SK-N-SH treated with all-trans-retinoic acid at 6 μM for 48 hours (cell line): ENCODE measurements around the gene EWSR1.
A peak's percentile ranks its signal among the peaks of the same experiment; 100 is the strongest.
"Not testable (repeated sequence)": the region's sequence is repeated elsewhere in the genome, so short reads cannot be mapped to it uniquely, and the experiment has no call there.

Source experiments
- ATAC-seq: fragments of 200-7000 bp; cut with Tn5 transposase; 3 replicates; pipeline ENCODE4 v1.9.1; 2020; ENCODE audit warnings: mild to moderate bottlenecking, moderate library complexity
- BACH2 ChIP-seq: fragments of 250-450 bp; sonication (Bioruptor Pico); IDR thresholded peaks from 2 replicates; pipeline ENCODE4 v1.9.0; 2021; ENCODE audit warnings: mild to moderate bottlenecking, borderline replicate concordance
- CREB5 ChIP-seq: fragments of 250-450 bp; sonication (Bioruptor Pico); IDR thresholded peaks from 2 replicates; pipeline ENCODE4 v1.5.1; 2020; ENCODE audit warnings: low read depth, mild to moderate bottlenecking, moderate library complexity
- CSDC2 ChIP-seq: fragments of 250-450 bp; sonication (Bioruptor Pico); IDR thresholded peaks from 2 replicates; pipeline ENCODE4 v1.5.0; 2020; ENCODE audit warnings: mild to moderate bottlenecking, moderate library complexity
- ESRRG ChIP-seq: fragments of 250-450 bp; sonication (Bioruptor Pico); IDR thresholded peaks from 2 replicates; pipeline ENCODE4 v1.6.1; 2021; ENCODE audit warnings: mild to moderate bottlenecking
- GLIS3 ChIP-seq: fragments of 250-450 bp; sonication (Bioruptor Pico); IDR thresholded peaks from 2 replicates; pipeline ENCODE4 v1.5.0; 2020; ENCODE audit warnings: mild to moderate bottlenecking, moderate library complexity
- OSR1 ChIP-seq: fragments of 250-450 bp; sonication (Bioruptor Pico); IDR thresholded peaks from 2 replicates; pipeline ENCODE4 v1.8.0; 2022; ENCODE audit warnings: moderate library complexity, mild to moderate bottlenecking, inconsistent platforms
- PATZ1 ChIP-seq: fragments of 250-450 bp; sonication (Bioruptor Pico); IDR thresholded peaks from 2 replicates; pipeline ENCODE4 v1.8.0; 2020; ENCODE audit warnings: mild to moderate bottlenecking, moderate library complexity, borderline replicate concordance
- POU6F1 ChIP-seq: fragments of 250-450 bp; sonication (Bioruptor Pico); IDR thresholded peaks from 2 replicates; pipeline ENCODE4 v1.8.0; 2021; ENCODE audit warnings: low read depth, mild to moderate bottlenecking, moderate library complexity, borderline replicate concordance
- PPARA ChIP-seq: fragments of 250-450 bp; sonication (Bioruptor Pico); IDR thresholded peaks from 2 replicates; pipeline ENCODE4 v1.5.0; 2020; ENCODE audit warnings: mild to moderate bottlenecking, borderline replicate concordance
- RARB ChIP-seq: fragments of 250-450 bp; sonication (Bioruptor Pico); IDR thresholded peaks from 2 replicates; pipeline ENCODE4 v1.8.0; 2021; ENCODE audit warnings: mild to moderate bottlenecking, moderate library complexity
- SNAI2 ChIP-seq: fragments of 250-450 bp; sonication (Bioruptor Pico); IDR thresholded peaks from 2 replicates; pipeline ENCODE4 v1.5.0; 2020; ENCODE audit warnings: mild to moderate bottlenecking, moderate library complexity
- TCF4 ChIP-seq: fragments of 250-450 bp; sonication (Bioruptor Pico); IDR thresholded peaks from 2 replicates; pipeline ENCODE4 v1.8.0; 2021; ENCODE audit warnings: mild to moderate bottlenecking, moderate library complexity, borderline replicate concordance
- TOX ChIP-seq: fragments of 250-450 bp; sonication (Bioruptor Pico); IDR thresholded peaks from 2 replicates; pipeline ENCODE4 v1.8.0; 2021; ENCODE audit warnings: mild to moderate bottlenecking, moderate library complexity, borderline replicate concordance
- ZC3H10 ChIP-seq: fragments of 250-450 bp; sonication (Bioruptor Pico); IDR thresholded peaks from 2 replicates; pipeline ENCODE4 v1.5.1; 2021; ENCODE audit warnings: mild to moderate bottlenecking, moderate library complexity
- ZFP3 ChIP-seq: fragments of 250-450 bp; sonication (Bioruptor Pico); IDR thresholded peaks from 2 replicates; pipeline ENCODE4 v1.5.0; 2020; ENCODE audit warnings: mild to moderate bottlenecking, moderate library complexity
- ZFP30 ChIP-seq: fragments of 450-650 bp; formaldehyde crosslinking; IDR thresholded peaks from 2 replicates; pipeline ENCODE4 v1.5.0; 2022; ENCODE audit warnings: mild to moderate bottlenecking, moderate library complexity
- ZNF565 ChIP-seq: fragments of 450-650 bp; formaldehyde crosslinking; conservative IDR thresholded peaks from 2 replicates; pipeline ENCODE4 v1.5.0; 2020; ENCODE audit warnings: low read depth, mild to moderate bottlenecking, moderate library complexity
- ZNF70 ChIP-seq: fragments of 450-650 bp; formaldehyde crosslinking; IDR thresholded peaks from 2 replicates; pipeline ENCODE4 v1.5.0; 2020; ENCODE audit warnings: mild to moderate bottlenecking, moderate library complexity
- ZNF8 ChIP-seq: fragments of 450-650 bp; formaldehyde crosslinking; IDR thresholded peaks from 2 replicates; pipeline ENCODE4 v1.5.0; 2020; ENCODE audit warnings: mild to moderate bottlenecking, moderate library complexity
- TF ChIP-seq, protein P1 (sequence below): fragments of 250-450 bp; sonication (Bioruptor Pico); IDR thresholded peaks from 2 replicates; pipeline ENCODE4 v1.5.1; 2021; ENCODE audit warnings: mild to moderate bottlenecking, moderate library complexity

The EWSR1 gene

GRCh38 chr22:29243874-29244446, 24.1 kb upstream of the EWSR1 start:
- ATAC-seq, result no peak
- TF ChIP-seq BACH2 (no peak), SNAI2 (CRISPR knock-in tag) (no peak), TOX (CRISPR knock-in tag) (no peak), GLIS3 (CRISPR knock-in tag) (no peak), ZNF8 (CRISPR knock-in tag) (no peak), POU6F1 (no peak), CSDC2 (no peak), RARB (no peak), ZNF565 (CRISPR knock-in tag) (no peak), ZC3H10 (CRISPR knock-in tag) (no peak), ZFP30 (CRISPR knock-in tag) (no peak), CREB5 (CRISPR knock-in tag) (no peak)

DNA sequence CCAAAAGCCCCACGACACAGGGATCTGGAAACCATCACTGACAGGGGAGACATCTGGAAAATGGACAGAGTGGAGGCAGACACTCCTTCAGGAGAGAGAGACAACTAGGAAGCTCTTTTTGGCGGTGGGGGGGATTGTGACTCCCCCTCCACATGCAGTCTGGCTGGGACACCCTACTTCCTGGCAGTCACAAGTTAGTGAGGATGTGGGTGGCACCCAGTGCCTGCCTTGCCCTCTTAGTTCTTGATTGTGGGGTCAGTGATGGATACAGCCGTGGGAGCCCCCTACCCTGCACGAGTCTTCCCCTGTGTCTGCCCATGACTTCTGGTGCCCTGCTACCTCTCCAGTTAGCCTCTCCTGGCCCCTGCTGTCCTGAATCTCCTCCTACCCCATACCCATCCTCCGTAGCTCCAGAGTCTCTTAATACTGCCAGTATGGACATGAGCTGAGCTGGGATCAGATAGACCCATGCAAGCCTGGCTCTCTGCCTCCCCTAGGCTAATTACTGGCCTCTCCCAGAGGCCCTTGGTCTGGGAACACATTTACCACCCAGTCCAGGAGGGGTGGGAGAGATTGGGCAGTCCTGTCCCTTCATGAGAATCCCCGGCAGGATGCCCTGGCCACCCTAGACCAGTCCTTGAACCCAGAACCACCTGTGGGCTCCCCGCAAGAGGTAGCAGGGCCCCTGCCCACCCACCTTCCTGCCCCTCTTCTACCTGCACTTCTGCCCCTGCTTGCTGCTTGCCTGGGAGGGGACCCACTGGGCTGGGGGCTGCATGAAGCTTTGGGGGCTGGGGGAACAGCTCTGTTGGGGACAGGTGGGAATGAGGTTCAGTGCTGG, 23.1 kb upstream of the EWSR1 start:
- ATAC-seq, result peak; percentile 15; the same call in 2 of the 3 replicates
- no peak for TF ChIP-seq ZNF8 (CRISPR knock-in tag)
- no peak for TF ChIP-seq BACH2
- no peak for TF ChIP-seq TCF4 (CRISPR knock-in tag)
- TF ChIP-seq GLIS3 (CRISPR knock-in tag), result no peak
- no peak for TF ChIP-seq ZFP30 (CRISPR knock-in tag)
- no peak for TF ChIP-seq POU6F1
- TF ChIP-seq OSR1 (CRISPR knock-in tag), result no peak
- TF ChIP-seq ESRRG, result no peak

DNA sequence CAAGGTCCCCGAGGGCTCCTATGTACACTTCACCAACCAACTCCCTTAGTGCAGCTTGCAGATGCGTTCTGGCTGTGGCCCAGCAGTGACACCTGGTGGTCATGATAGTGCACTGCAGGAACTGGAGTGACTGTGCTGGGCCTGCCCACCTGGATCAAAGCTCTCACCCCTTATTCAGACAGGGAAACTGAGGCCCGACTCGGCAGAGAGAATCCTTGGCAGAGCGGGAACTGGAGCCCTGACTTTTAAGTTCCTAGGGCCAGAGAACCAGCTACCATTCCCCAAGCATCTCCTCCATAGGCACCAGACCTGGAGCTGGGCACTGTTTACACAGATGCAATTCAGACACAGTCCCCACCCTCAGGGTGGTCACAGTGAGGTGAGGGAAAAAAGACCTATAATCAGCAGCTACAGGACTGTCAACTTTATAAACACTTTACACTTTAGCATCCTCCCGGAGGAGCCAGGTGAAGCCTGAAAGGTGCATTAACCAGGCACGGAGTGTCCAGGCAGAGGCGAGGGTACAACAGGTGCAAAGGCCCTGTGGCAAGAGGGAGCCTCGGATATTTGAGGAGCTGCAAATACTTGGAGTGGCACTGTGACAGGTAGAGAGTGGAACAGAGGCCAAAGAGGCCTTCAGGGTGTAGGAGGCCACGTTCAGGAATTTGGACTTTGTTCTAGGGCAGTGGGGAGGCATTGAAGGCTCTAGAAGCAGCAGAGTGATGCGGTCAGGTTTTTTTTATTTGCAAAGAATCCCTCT, 22.3 kb upstream of the EWSR1 start:
- TF ChIP-seq ZFP3 (CRISPR knock-in tag), result peak; percentile 98
- no peak for TF ChIP-seq CREB5 (CRISPR knock-in tag)
- ATAC-seq, result peak; percentile 99

DNA sequence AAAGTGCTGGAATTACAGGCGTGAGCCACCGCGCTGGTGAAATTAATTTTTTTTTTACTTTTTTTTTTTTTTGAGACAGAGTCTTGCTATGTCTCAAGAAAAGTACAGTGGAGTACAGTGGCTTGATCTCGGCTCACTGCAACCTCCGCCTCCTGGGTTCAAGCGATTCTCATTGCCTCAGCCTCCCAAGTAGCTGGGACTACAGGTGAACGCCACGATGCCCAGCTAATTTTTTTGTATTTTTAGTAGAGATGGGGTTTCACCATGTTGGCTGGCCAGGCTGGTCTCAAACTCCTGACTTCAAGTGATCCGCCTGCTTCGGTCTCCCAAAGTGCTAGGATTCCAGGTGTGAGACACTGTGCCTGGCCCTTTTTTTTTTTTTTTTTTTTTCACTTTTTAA, 20.2 kb upstream of the EWSR1 start:
- not testable (repeated sequence) for ATAC-seq

DNA sequence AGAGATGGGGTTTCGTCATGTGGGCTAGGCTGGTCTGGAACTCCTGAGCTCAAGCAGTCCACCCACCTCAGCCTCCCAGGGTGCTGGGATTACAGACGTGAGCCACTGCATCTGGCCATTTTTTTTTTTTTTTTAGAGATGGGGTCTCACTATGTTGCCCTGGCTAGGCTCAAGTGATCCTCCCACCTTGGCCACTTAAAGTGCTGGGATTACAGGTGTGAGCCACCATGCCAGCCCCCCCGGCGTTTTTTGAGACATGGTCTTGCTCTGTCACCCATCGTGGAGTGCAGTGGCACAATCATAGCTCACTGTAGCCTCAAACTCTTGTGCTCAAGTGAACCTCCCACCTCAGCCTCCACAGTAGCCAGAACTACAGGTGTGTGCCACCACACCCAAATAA, 16.8 kb upstream of the EWSR1 start:
- ATAC-seq, result no peak
- TF ChIP-seq CSDC2, result no peak
- TF ChIP-seq ZNF70 (CRISPR knock-in tag), result no peak
- TF ChIP-seq ZFP30 (CRISPR knock-in tag), result no peak
- no peak for TF ChIP-seq POU6F1
- TF ChIP-seq PATZ1 (CRISPR knock-in tag), result no peak
- no peak for TF ChIP-seq TCF4 (CRISPR knock-in tag)
- TF ChIP-seq PPARA, result no peak
- no peak for TF ChIP-seq GLIS3 (CRISPR knock-in tag)
- TF ChIP-seq, protein P1, sequence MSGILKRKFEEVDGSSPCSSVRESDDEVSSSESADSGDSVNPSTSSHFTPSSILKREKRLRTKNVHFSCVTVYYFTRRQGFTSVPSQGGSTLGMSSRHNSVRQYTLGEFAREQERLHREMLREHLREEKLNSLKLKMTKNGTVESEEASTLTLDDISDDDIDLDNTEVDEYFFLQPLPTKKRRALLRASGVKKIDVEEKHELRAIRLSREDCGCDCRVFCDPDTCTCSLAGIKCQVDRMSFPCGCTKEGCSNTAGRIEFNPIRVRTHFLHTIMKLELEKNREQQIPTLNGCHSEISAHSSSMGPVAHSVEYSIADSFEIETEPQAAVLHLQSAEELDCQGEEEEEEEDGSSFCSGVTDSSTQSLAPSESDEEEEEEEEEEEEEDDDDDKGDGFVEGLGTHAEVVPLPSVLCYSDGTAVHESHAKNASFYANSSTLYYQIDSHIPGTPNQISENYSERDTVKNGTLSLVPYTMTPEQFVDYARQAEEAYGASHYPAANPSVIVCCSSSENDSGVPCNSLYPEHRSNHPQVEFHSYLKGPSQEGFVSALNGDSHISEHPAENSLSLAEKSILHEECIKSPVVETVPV (CRISPR knock-in tag), result no peak
- TF ChIP-seq ZNF565 (CRISPR knock-in tag), result no peak
- TF ChIP-seq ESRRG, result no peak
